Endothelial cell of umbilical vein (primary cell): ENCODE results near the gene SPP1. TPM values are rescaled to one million over a fixed set of nuclear protein-coding genes. Genes with fewer than 3 reads are reported as not detected.

Experiments
- BruUV-seq: library from RNA; stranded (reverse); fragments of 400-500 nt; replicated peaks from 2 replicates; lab custom pipeline; 2021; lab: Mats Ljungman, UMichigan
- CTCF ChIA-PET: fragments of 300-600, 350-600 bp; sonication (Branson Sonifier 250); formaldehyde crosslinking; loops from one replicate; lab custom pipeline; 2021; ENCODE audit warnings: antibody characterized with exemption, inconsistent platforms; lab: Charles Lee
- POLR2A ChIA-PET: fragments of 300-600, 350-600 bp; sonication (Branson Sonifier 250); formaldehyde crosslinking; loops from one replicate; lab custom pipeline; 2021; ENCODE audit warnings: antibody characterized with exemption, inconsistent platforms; lab: Charles Lee
- DNase-seq: peaks from one replicate; pipeline ENCODE4 v3.0.0-alpha.2; 2011; ENCODE audit warnings: low read depth, low spot score
- FAIRE-seq: peaks from 2 replicates; lab custom pipeline; 2011; peaks lifted over from hg19 to GRCh38; lab: Jason Lieb, UNC
- H2AFZ ChIP-seq: 2 replicates; pipeline ENCODE4 v1.6.0; 2012; ENCODE audit warnings: low read depth, low read length, control low read depth, inconsistent platforms
- H3K27ac ChIP-seq: 2 replicates; pipeline ENCODE4 v1.5.1; 2011; ENCODE audit warnings: low read depth, mild to moderate bottlenecking, control low read depth, low read length, moderate library complexity; ENCODE audit not compliant: insufficient read depth
- H3K27me3 ChIP-seq, 2 experiments: 2 replicates each; pipeline versions ENCODE4 v1.6.0 to v1.6.1; 2011; ENCODE audit warnings: low read length in 2 of 2, mixed read lengths in 1 of 2; ENCODE audit not compliant: control insufficient read depth in 2 of 2, insufficient read depth in 2 of 2
- H3K36me3 ChIP-seq, 2 experiments: 2 replicates in 1 of 2; 3 replicates in 1 of 2; pipeline ENCODE4 v1.5.1; 2011; ENCODE audit warnings: low read length in 2 of 2, mild to moderate bottlenecking in 1 of 2, moderate library complexity in 1 of 2; ENCODE audit not compliant: control insufficient read depth in 2 of 2, insufficient read depth in 2 of 2; ENCODE audit errors: extremely low read depth in 1 of 2
- H3K4me1 ChIP-seq: 3 replicates; pipeline ENCODE4 v1.5.1; 2011; ENCODE audit warnings: mild to moderate bottlenecking, low read length; ENCODE audit not compliant: control insufficient read depth, insufficient read depth; ENCODE audit errors: extremely low read depth
- H3K4me2 ChIP-seq: 2 replicates; pipeline ENCODE4 v1.6.1; 2011; ENCODE audit warnings: low read length, control low read depth, mixed read lengths; ENCODE audit not compliant: insufficient read depth
- H3K4me3 ChIP-seq, 3 experiments: fragments of 200-600 bp in 1 of 3; sonication (generic), shearing (Covaris generic) in 1 of 3; replicated peaks in 1 of 3; 2 replicates each; pipeline ENCODE4 v1.5.1; 2011 to 2016; ENCODE audit warnings: control low read depth in 3 of 3, low read length in 3 of 3, mild to moderate bottlenecking in 2 of 3, inconsistent platforms in 1 of 3, low read depth in 1 of 3, moderate library complexity in 1 of 3; ENCODE audit not compliant: insufficient read depth in 1 of 3
- H3K79me2 ChIP-seq: 2 replicates; pipeline ENCODE4 v1.6.0; 2012; ENCODE audit warnings: low read length, inconsistent platforms; ENCODE audit not compliant: control insufficient read depth, insufficient read depth
- H3K9ac ChIP-seq: replicated peaks from 2 replicates; pipeline ENCODE3; 2011; ENCODE audit warnings: low read length, control low read depth; ENCODE audit not compliant: insufficient read depth; ENCODE audit errors: extremely low read depth
- H3K9me1 ChIP-seq: replicated peaks from 3 replicates; pipeline ENCODE4 v1.6.0; 2011; ENCODE audit warnings: mild to moderate bottlenecking, low read length; ENCODE audit not compliant: control insufficient read depth, insufficient read depth; ENCODE audit errors: extremely low read depth
- H3K9me3 ChIP-seq: replicated peaks from 2 replicates; pipeline ENCODE4 v1.5.1; 2012; ENCODE audit warnings: low read length, inconsistent platforms; ENCODE audit not compliant: control insufficient read depth, insufficient read depth
- H4K20me1 ChIP-seq: replicated peaks from 2 replicates; pipeline ENCODE3; 2011; ENCODE audit warnings: mild to moderate bottlenecking, low read length; ENCODE audit not compliant: control insufficient read depth, insufficient read depth; ENCODE audit errors: extremely low read depth
- CTCF ChIP-seq, 2 donors: IDR thresholded peaks; 1 replicate in 1 of 2; 2 replicates in 1 of 2; pipeline ENCODE4 v1.5.1; 2011; ENCODE audit warnings: low read length in 2 of 2, mild to moderate bottlenecking in 2 of 2, moderate library complexity in 2 of 2, control low read depth in 1 of 2, inconsistent platforms in 1 of 2, low read depth in 1 of 2; ENCODE audit not compliant: insufficient read depth in 1 of 2; ENCODE audit errors: extremely low read depth in 1 of 2
- EZH2 ChIP-seq: IDR thresholded peaks from 2 replicates; pipeline ENCODE4 v1.6.1; 2012; ENCODE audit warnings: borderline replicate concordance, low read depth, mild to moderate bottlenecking, moderate library complexity, low read length, inconsistent platforms; ENCODE audit not compliant: severe bottlenecking
- FOS ChIP-seq: IDR thresholded peaks from 2 replicates; pipeline ENCODE4 v1.6.1; 2011; ENCODE audit warnings: mild to moderate bottlenecking, low read length, moderate library complexity, borderline replicate concordance; ENCODE audit not compliant: insufficient read depth
- GATA2 ChIP-seq: IDR thresholded peaks from 2 replicates; pipeline ENCODE4 v1.7.0; 2011; ENCODE audit warnings: low read depth, mild to moderate bottlenecking, moderate library complexity, mixed read lengths, low read length; ENCODE audit not compliant: insufficient read length, insufficient read depth
- JUN ChIP-seq: IDR thresholded peaks from 2 replicates; pipeline ENCODE4 v1.6.1; 2011; ENCODE audit warnings: borderline replicate concordance, low read depth; ENCODE audit not compliant: insufficient read length, insufficient read depth
- MAX ChIP-seq: IDR thresholded peaks from 2 replicates; pipeline ENCODE4 v1.6.1; 2011; ENCODE audit not compliant: insufficient read depth, insufficient read length
- MYC ChIP-seq: IDR thresholded peaks from one replicate; pipeline ENCODE4 v1.6.1; 2011; ENCODE audit warnings: mild to moderate bottlenecking, low read depth, low read length
- POLR2A ChIP-seq: IDR thresholded peaks from 2 replicates; pipeline ENCODE4 v1.6.1; 2012; ENCODE audit warnings: low read depth, mild to moderate bottlenecking, control low read depth, low read length
- POLR2AphosphoS5 ChIP-seq: IDR thresholded peaks from 2 replicates; pipeline ENCODE4 v1.6.1; 2012; ENCODE audit warnings: low read depth, mild to moderate bottlenecking, control low read depth, low read length, moderate library complexity; ENCODE audit not compliant: insufficient read depth
- dilution Hi-C: fragments of 300-500 bp; cut with MboI; formaldehyde crosslinking; loops from one replicate; pipeline ENCODE4 v1.15.0; 2019; ENCODE audit warnings: low sequenced_read_pairs; ENCODE audit not compliant: extremely low pct_ligation_motif_present
- intact Hi-C: fragments of 100-400 bp; cut with micrococcal nuclease; formaldehyde crosslinking; loops from one replicate; pipeline ENCODE4 v1.10.0; 2022
- polyA plus RNA-seq, 4 experiments: library from polyadenylated mRNA; depleted of rRNA in 3 of 4; stranded (reverse) in 3 of 4; unstranded in 1 of 4; fragments of >200 nt; gene quantifications; 2 replicates each; pipeline versions ENCODE4 v1.2.1 to v1.2.3, GENCODE V29; 2011 to 2012; ENCODE audit warnings: missing spikeins in 1 of 4
- total RNA-seq: library from RNA; stranded (reverse); gene quantifications from 2 replicates; pipeline ENCODE4 v1.2.3, GENCODE V29; 2021

SPP1 gene
- total and polyA plus RNA-seq, 2 donors (not counting 3 experiments of a cell fraction or from before 2014, with no cell fraction given), result not detected

DNA sequence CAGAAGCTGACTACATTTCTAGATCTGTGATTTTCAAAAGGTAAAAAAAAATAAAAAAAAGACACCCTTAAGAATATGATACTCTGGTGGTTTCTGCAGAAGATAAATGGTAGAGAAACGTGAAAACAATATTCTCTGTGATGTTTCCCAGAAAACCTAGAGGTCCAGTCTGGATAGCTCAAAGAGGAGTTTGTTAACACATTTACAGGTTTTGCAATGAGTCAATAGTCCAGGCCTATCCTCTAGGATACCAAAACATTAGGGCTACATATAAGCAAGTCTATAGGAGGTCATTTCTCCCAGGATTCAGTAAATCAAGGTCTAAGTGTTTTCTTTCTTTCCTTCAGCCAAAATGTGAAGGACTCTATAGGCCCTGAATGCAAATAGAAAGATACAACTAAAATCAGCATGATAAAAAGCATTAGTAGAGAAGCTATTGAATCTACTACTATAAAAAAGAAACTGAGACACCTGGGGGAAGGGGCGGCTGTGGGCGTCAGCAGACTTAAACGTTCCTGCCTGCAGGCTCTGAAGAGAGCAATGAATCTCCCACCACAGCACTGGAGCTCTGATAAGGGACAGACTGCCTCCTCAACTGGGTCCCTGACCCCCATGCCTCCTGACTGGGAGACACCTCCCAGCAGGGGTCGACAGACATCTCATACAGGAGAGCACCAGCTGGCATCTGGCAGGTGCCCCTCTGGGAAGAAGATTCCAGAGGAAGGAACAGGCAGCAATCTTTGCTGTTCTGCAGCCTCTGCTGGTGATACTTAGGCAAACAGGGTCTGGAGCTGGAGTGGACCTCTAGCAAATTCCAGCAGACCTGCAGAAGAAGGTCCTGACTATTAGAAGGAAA, 33.7 kb upstream of the SPP1 start:
- DNase-seq (no peak), FAIRE-seq (no peak)
- Histone ChIP-seq H3K9ac (no peak overlapping the region), H3K9me1 (no peaks in the 10 kb centered on the region), H3K9me3 (no peaks in the 10 kb centered on the region), H3K4me2 (no peak overlapping the region), H2AFZ (no peak overlapping the region), H3K4me3 (no peak overlapping the region), H3K27me3 (peaks cover 0 to 5% of the 10 kb centered on the region in 2 experiments), H4K20me1 (no peaks in the 10 kb centered on the region), H3K36me3 (no peaks in the 10 kb centered on the region), H3K4me1 (no peaks in the 10 kb centered on the region), H3K27ac (no peak overlapping the region), H3K79me2 (no peaks in the 10 kb centered on the region)
- intact Hi-C loops, result no loop called here
- dilution Hi-C loops, result no loop called here
- POLR2A ChIA-PET, result no interaction called here
- CTCF ChIA-PET, result interaction anchor here (1.0 to 1.3 kb wide), 3 partner anchors 10 to 89 kb away, joined by 3 to 4 read pairs (median 3); no protein-coding TSS in a partner anchor
- BruUV-seq, result no TSS peak
- TF ChIP-seq JUN (no peak), FOS (no peak), MAX (no peak), GATA2 (no peak), CTCF (IDR thresholded peaks at IDR 0.05; ENCODE audit: extremely low read depth in 1 of 2, insufficient read depth in 1 of 2, low read depth in 1 of 2, low read length in 2 of 2) (no peak), EZH2 (no peak), MYC (no peak), POLR2AphosphoS5 (no peak), POLR2A (no peak)
